ENCODE data around the gene LHX3. TPM values are rescaled to one million over a fixed set of nuclear protein-coding genes. Genes with fewer than 3 reads are reported as not detected.

LHX3 gene
- total RNA-seq, 2 donors from 2014 or later = not detected

- DNase-seq (ENCODE audit: low spot score) (no peak), ATAC-seq (ENCODE audit: insufficient number of reproducible peaks, low FRiP score, low read depth) (no peak)
- H3K27me3 ChIP-seq (replicated peaks; ENCODE audit: insufficient read depth) = peaks cover 11% of the 10 kb centered on the region
- no peak overlapping the region for H3K4me3 ChIP-seq
- TF ChIP-seq, protein P1, sequence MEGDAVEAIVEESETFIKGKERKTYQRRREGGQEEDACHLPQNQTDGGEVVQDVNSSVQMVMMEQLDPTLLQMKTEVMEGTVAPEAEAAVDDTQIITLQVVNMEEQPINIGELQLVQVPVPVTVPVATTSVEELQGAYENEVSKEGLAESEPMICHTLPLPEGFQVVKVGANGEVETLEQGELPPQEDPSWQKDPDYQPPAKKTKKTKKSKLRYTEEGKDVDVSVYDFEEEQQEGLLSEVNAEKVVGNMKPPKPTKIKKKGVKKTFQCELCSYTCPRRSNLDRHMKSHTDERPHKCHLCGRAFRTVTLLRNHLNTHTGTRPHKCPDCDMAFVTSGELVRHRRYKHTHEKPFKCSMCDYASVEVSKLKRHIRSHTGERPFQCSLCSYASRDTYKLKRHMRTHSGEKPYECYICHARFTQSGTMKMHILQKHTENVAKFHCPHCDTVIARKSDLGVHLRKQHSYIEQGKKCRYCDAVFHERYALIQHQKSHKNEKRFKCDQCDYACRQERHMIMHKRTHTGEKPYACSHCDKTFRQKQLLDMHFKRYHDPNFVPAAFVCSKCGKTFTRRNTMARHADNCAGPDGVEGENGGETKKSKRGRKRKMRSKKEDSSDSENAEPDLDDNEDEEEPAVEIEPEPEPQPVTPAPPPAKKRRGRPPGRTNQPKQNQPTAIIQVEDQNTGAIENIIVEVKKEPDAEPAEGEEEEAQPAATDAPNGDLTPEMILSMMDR (IDR thresholded peaks at IDR 0.05) = no peak
- H3K4me1 ChIP-seq (ENCODE audit: control insufficient read depth in 1 of 2, low read depth in 2 of 2) = no peaks in the 10 kb centered on the region
- no peaks in the 10 kb centered on the region for H3K9me3 ChIP-seq
- peaks cover 9% of the 10 kb centered on the region for H3K36me3 ChIP-seq
- no peak overlapping the region for H3K27ac ChIP-seq
These were observed 3.7 kb upstream of the LHX3 start for GRCh38 chr9:136208675-136209074.

DNA sequence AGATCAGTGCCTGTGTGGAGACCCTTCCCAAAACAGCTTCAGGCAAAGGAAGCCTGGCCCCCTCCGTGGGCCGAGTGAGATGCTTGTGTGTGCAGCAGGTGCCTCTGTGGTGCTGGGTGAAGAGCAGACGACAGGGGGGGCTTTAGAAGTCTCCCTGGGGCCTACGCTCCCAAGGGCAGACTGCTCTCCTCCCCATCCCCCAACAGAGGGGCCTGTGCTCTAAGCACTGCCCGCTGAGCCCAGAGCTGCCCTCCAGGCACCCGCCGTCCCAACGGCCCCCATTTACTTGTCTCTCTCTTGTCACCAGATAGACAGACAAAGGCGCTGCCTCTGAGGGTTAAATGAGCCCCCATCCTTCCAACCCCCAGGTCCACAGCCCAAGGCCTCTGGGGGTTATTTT is 2.7 kb upstream of the LHX3 start:
- Histone ChIP-seq H3K4me3 (no peak overlapping the region), H3K27me3 (replicated peaks; ENCODE audit: insufficient read depth) (peaks cover 14% of the 10 kb centered on the region), H3K36me3 (peaks cover 4% of the 10 kb centered on the region), H3K9me3 (no peaks in the 10 kb centered on the region), H3K4me1 (ENCODE audit: control insufficient read depth in 1 of 2, low read depth in 2 of 2) (no peaks in the 10 kb centered on the region), H3K27ac (no peak overlapping the region)
- no peak for ATAC-seq (ENCODE audit: insufficient number of reproducible peaks, low FRiP score, low read depth)
- DNase-seq (ENCODE audit: low spot score) = no peak
- TF ChIP-seq, protein P1 (IDR thresholded peaks at IDR 0.05) = no peak

GRCh38 chr9:136206602-136207275 is 1.8 kb upstream of the LHX3 start:
- ATAC-seq (ENCODE audit: insufficient number of reproducible peaks, low FRiP score, low read depth) = no peak
- H3K4me3 ChIP-seq = no peak overlapping the region
- peaks cover 20% of the 10 kb centered on the region for H3K27me3 ChIP-seq (replicated peaks; ENCODE audit: insufficient read depth)
- peaks cover 2% of the 10 kb centered on the region for H3K36me3 ChIP-seq
- DNase-seq (ENCODE audit: low spot score) = no peak
- no peak overlapping the region for H3K27ac ChIP-seq
- TF ChIP-seq, protein P1 (IDR thresholded peaks at IDR 0.05) = no peak
- no peaks in the 10 kb centered on the region for H3K4me1 ChIP-seq (ENCODE audit: control insufficient read depth in 1 of 2, low read depth in 2 of 2)
- no peaks in the 10 kb centered on the region for H3K9me3 ChIP-seq

DNA sequence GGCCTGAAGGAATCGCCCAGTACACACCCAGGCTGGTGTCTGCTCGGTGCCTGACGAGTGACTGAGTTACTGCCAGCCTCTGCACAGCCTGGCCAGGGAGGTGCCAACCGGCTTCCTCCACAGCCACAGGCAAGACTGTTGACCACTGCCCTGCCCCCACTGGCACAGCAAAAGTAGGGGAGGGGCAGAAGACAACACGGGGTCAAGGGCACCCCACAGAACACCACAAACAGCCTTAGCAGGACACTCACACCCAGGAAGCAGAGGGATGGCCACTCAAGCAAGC is 722 bp upstream of the LHX3 start:
- peaks cover 20% of the 10 kb centered on the region for H3K27me3 ChIP-seq (replicated peaks; ENCODE audit: insufficient read depth)
- ATAC-seq (ENCODE audit: insufficient number of reproducible peaks, low FRiP score, low read depth) (no peak), DNase-seq (ENCODE audit: low spot score) (no peak)

DNA sequence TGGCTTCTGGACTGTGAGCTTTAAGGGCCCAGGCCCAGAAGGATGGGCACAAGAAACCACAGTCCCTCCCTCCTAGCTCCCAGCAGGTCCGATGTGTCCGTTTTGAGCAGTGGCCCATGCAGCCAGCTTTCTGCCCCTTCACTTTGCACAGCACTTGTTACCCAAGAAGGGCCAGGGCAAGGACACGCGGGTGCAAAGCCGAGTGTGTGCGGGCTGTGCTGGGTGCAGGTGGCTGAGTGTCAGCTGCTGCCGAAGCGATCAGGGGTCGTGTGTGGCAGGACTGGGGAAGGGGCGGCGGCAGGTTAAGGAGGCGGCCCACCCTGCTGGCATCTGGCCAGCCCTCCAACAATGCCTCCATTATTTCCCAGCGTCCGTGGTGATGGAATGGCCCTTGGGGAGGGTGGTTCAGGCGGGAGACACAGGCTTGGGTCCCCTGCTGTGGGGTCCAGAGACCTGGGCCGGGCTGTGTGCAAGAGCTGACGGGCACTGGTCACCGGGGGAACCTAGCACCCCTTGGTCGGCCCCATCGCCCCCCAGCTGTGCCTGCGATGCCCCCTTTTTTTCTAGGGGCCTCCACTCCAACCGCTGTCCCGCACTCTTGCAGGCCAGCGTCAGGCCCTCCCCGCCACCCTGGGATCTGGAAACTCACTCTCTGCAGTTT is 653 bp downstream of the LHX3 start:
- peaks cover 20% of the 10 kb centered on the region for H3K27me3 ChIP-seq (replicated peaks; ENCODE audit: insufficient read depth)
- ATAC-seq (ENCODE audit: insufficient number of reproducible peaks, low FRiP score, low read depth) = no peak

More for the DNA sequence above, 722 bp upstream of the LHX3 start:
- no peaks in the 10 kb centered on the region for H3K36me3 ChIP-seq
- H3K27ac ChIP-seq = no peak overlapping the region
- TF ChIP-seq, protein P1 (IDR thresholded peaks at IDR 0.05) = no peak
- H3K4me3 ChIP-seq = no peak overlapping the region
- no peaks in the 10 kb centered on the region for H3K9me3 ChIP-seq
- H3K4me1 ChIP-seq (ENCODE audit: control insufficient read depth in 1 of 2, low read depth in 2 of 2) = no peaks in the 10 kb centered on the region

More for the DNA sequence above, 653 bp downstream of the LHX3 start:
- no peak overlapping the region for H3K27ac ChIP-seq
- TF ChIP-seq, protein P1 (IDR thresholded peaks at IDR 0.05) = no peak
- DNase-seq (ENCODE audit: low spot score) = no peak
- H3K4me3 ChIP-seq = no peak overlapping the region
- H3K9me3 ChIP-seq = no peaks in the 10 kb centered on the region
- H3K36me3 ChIP-seq = no peaks in the 10 kb centered on the region
- H3K4me1 ChIP-seq (ENCODE audit: control insufficient read depth in 1 of 2, low read depth in 2 of 2) = no peaks in the 10 kb centered on the region
